NB4 (cell line): ENCODE results near the gene POLR2L.

Source experiments
- DNase-seq: peaks from one replicate; pipeline ENCODE4 v3.0.0; 2010; ENCODE audit warnings: low read depth
- H3K4me3 ChIP-seq: one replicate; pipeline ENCODE4 v1.5.1; 2011; ENCODE audit warnings: mild to moderate bottlenecking, low read depth, low read length, moderate library complexity
- CTCF ChIP-seq: IDR thresholded peaks from one replicate; pipeline ENCODE4 v1.5.1; 2012; ENCODE audit warnings: low read depth, low read length
- MYC ChIP-seq: IDR thresholded peaks from 2 replicates; pipeline ENCODE4 v1.6.1; 2011; ENCODE audit warnings: low read depth, low read length
- POLR2A ChIP-seq: IDR thresholded peaks from 2 replicates; pipeline ENCODE4 v1.6.1; 2011; ENCODE audit warnings: mild to moderate bottlenecking; ENCODE audit not compliant: insufficient read length; ENCODE audit errors: extremely low read depth
- TF ChIP-seq, protein P1 (sequence below): IDR thresholded peaks from 2 replicates; pipeline ENCODE4 v1.6.1; 2011; ENCODE audit warnings: low read depth, low read length

Gene POLR2L

DNA sequence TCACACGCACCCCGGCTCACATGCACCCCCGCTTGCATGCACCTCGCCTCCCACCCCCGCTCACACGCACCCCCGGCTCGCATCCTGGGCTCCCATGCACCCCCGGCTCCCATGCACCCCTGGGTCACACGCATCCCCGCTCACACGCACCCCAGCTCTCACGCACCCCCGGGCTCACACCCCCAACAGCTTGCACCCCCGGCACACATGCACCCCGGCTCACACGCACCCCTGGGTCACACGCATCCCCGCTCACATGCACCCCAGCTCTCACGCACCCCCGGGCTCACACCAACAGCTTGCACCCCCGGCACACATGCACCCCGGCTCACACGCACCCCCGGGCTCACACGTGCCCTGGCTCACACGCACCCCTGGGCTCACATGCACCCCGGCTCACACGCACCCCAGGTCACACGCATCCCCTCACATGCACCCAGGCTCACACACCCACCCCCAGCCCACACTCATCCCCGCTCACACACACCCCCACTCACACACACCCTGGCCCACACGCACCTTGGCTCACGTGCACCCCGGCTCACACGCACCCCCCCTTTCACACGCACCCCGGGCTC is 16.5 kb upstream of the POLR2L start:
- no peak overlapping the region for H3K4me3 ChIP-seq
- TF ChIP-seq MYC (no peak), CTCF (no peak), POLR2A (no peak)
- TF ChIP-seq, protein P1, sequence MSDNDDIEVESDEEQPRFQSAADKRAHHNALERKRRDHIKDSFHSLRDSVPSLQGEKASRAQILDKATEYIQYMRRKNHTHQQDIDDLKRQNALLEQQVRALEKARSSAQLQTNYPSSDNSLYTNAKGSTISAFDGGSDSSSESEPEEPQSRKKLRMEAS = no peak
- DNase-seq = no peak

DNA sequence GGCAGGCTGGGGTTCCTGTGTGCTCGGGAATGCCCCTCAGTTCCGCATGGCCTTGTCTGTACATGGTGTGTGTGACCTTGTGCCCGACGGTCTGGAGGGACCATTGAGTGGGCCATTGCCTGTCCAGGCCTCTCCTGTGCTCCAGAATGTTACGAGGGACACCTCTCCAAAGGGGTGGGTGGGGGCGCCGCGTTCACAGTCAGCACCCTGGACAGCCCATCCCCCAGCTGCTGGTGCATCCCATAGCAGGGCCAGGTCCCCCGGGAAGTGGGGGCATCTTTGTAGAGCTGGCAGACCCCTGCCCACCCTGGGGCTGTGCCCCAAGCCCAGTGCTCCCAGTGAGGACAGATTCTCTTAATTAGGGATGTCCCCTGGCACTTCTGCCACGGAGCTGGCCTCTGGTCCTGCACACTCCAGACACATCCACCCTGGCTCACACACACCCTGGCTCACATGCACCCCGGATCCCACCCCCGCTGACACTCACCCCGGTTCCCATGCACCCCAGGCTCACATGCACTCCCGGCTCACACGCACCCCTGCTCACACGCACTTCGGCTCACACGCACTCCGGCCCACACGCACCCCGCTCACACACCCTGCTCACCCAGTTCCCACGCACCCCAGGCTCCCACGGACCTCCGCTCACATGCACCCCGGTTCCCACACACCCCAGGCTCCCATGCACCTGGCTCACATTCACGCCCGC is 15.9 kb upstream of the POLR2L start:
- TF ChIP-seq MYC = no peak
- TF ChIP-seq POLR2A = no peak
- TF ChIP-seq CTCF = no peak

GRCh38 chr11:856397-856796 is 14.1 kb upstream of the POLR2L start:
- DNase-seq = no peak
- TF ChIP-seq POLR2A = no peak
- no peak for TF ChIP-seq MYC
- TF ChIP-seq, protein P1 = no peak
- TF ChIP-seq CTCF = no peak

More for the DNA sequence above, 15.9 kb upstream of the POLR2L start:
- H3K4me3 ChIP-seq = no peak overlapping the region
- DNase-seq = no peak

GRCh38 chr11:855796-856195 is 13.5 kb upstream of the POLR2L start:
- no peak for DNase-seq
- TF ChIP-seq POLR2A (no peak), CTCF (no peak), MYC (no peak)
- TF ChIP-seq, protein P1 = no peak
- H3K4me3 ChIP-seq = no peak overlapping the region

More at GRCh38 chr11:856397-856796, 14.1 kb upstream of the POLR2L start:
- no peak overlapping the region for H3K4me3 ChIP-seq

- H3K4me3 ChIP-seq = no peak overlapping the region
- TF ChIP-seq MYC (no peak), CTCF (no peak), POLR2A (no peak)
- TF ChIP-seq, protein P1 = no peak
- DNase-seq = no peak
Observed at GRCh38 chr11:855330-855674, 13.0 kb upstream of the POLR2L start.
